H1 (cell line): Measurements from ENCODE around the gene ULBP3. TPM values are rescaled to one million over a fixed set of nuclear protein-coding genes. Genes with fewer than 3 reads are reported as not detected.
"Not testable (repeated sequence)": the region's sequence is repeated elsewhere in the genome, so short reads cannot be mapped to it uniquely, and the experiment has no call there.

Experiments used
- CTCF ChIA-PET: fragments of 300-600 bp; sonication (Branson Sonifier 250); formaldehyde crosslinking; loops from one replicate; lab custom pipeline; 2021; ENCODE audit not compliant: partially characterized antibody; lab: Charles Lee
- POLR2A ChIA-PET: fragments of 300-600 bp; sonication (Branson Sonifier 250); formaldehyde crosslinking; loops from one replicate; lab custom pipeline; 2021; ENCODE audit warnings: inconsistent platforms; ENCODE audit not compliant: partially characterized antibody; lab: Charles Lee
- DNase-seq, 2 experiments: peaks; one replicate each; pipeline versions ENCODE4 v3.0.0 to v3.0.0-alpha.2; 2010 to 2022; ENCODE audit warnings: low spot score in 2 of 2, low read depth in 1 of 2, mixed read lengths in 1 of 2
- FAIRE-seq: peaks from 2 replicates; lab custom pipeline; 2011; peaks lifted over from hg19 to GRCh38; lab: Jason Lieb, UNC
- H2AFZ ChIP-seq: 2 replicates; pipeline ENCODE4 v1.8.1; 2012; ENCODE audit warnings: low read length, inconsistent platforms
- H2AK5ac ChIP-seq: 2 replicates; pipeline ENCODE4 v1.6.1; 2013; ENCODE audit warnings: low read depth, low read length
- H2BK120ac ChIP-seq: replicated peaks from 2 replicates; pipeline ENCODE3; 2013; ENCODE audit warnings: low read depth, low read length, inconsistent platforms
- H2BK12ac ChIP-seq: 2 replicates; pipeline ENCODE4 v1.6.1; 2013; ENCODE audit warnings: low read depth, low read length
- H2BK15ac ChIP-seq: 2 replicates; pipeline ENCODE4 v1.6.1; 2013; ENCODE audit warnings: low read length
- H2BK20ac ChIP-seq: 2 replicates; pipeline ENCODE4 v1.6.1; 2013; ENCODE audit warnings: low read length
- H2BK5ac ChIP-seq: 2 replicates; pipeline ENCODE4 v1.6.1; 2013; ENCODE audit warnings: low read depth, low read length
- H3K14ac ChIP-seq: 2 replicates; pipeline ENCODE4 v1.6.1; 2013; ENCODE audit warnings: inconsistent platforms; ENCODE audit not compliant: insufficient read length
- H3K18ac ChIP-seq: 2 replicates; pipeline ENCODE4 v1.6.1; 2013; ENCODE audit warnings: low read length; ENCODE audit errors: extremely low read depth
- H3K23ac ChIP-seq: 2 replicates; pipeline ENCODE4 v1.6.1; 2013; ENCODE audit warnings: inconsistent platforms; ENCODE audit not compliant: insufficient read length
- H3K23me2 ChIP-seq: 2 replicates; pipeline ENCODE4 v1.6.1; 2013; ENCODE audit warnings: low read depth, low read length
- H3K27ac ChIP-seq: 2 replicates; pipeline ENCODE4 v1.6.1; 2011; ENCODE audit warnings: low read depth, low read length, inconsistent platforms
- H3K27me3 ChIP-seq, 4 experiments: replicated peaks in 1 of 4; 1 replicate in 1 of 4; 2 replicates in 3 of 4; pipeline versions ENCODE4 v1.6.1 to v1.8.1; 2011 to 2013; ENCODE audit warnings: low read length in 3 of 4, mild to moderate bottlenecking in 3 of 4, inconsistent platforms in 2 of 4, mixed read lengths in 2 of 4, moderate library complexity in 1 of 4; ENCODE audit not compliant: control insufficient read depth in 3 of 4, insufficient read depth in 3 of 4; ENCODE audit errors: extremely low read depth in 1 of 4
- H3K36me3 ChIP-seq, 4 experiments: 2 replicates each; pipeline versions ENCODE4 v1.6.1 to v1.8.1; 2011 to 2013; ENCODE audit warnings: mild to moderate bottlenecking in 4 of 4, low read length in 3 of 4, moderate library complexity in 2 of 4, control low read depth in 1 of 4, inconsistent platforms in 1 of 4; ENCODE audit not compliant: insufficient read depth in 4 of 4, control insufficient read depth in 2 of 4
- H3K4ac ChIP-seq: replicated peaks from 2 replicates; pipeline ENCODE3; 2013; ENCODE audit warnings: low read length, low read depth, mixed read lengths, inconsistent platforms; ENCODE audit not compliant: insufficient read length
- H3K4me1 ChIP-seq, 4 experiments: replicated peaks in 1 of 4; 1 replicate in 1 of 4; 2 replicates in 3 of 4; pipeline versions ENCODE4 v1.6.1 to v1.8.1; 2011 to 2013; ENCODE audit warnings: low read length in 3 of 4, inconsistent platforms in 2 of 4, mixed read lengths in 1 of 4; ENCODE audit not compliant: insufficient read depth in 4 of 4, control insufficient read depth in 3 of 4
- H3K4me2 ChIP-seq, 2 experiments: 2 replicates each; pipeline versions ENCODE4 v1.6.1 to v1.8.1; 2011 to 2013; ENCODE audit warnings: low read depth in 2 of 2, low read length in 2 of 2, control low read depth in 1 of 2, inconsistent platforms in 1 of 2, mild to moderate bottlenecking in 1 of 2; ENCODE audit not compliant: insufficient read depth in 1 of 2
- H3K4me3 ChIP-seq, 4 experiments: fragments of 200-600, 300-600 bp in 1 of 4; sonication (generic), shearing (Covaris generic), sonication (Bioruptor Twin) in 1 of 4; 2 replicates each; pipeline versions ENCODE4 v1.5.1 to v1.8.1; 2011 to 2016; ENCODE audit warnings: low read length in 4 of 4, low read depth in 3 of 4, control low read depth in 2 of 4, inconsistent platforms in 2 of 4, mild to moderate bottlenecking in 2 of 4, mixed read lengths in 1 of 4, moderate library complexity in 1 of 4; ENCODE audit not compliant: insufficient read depth in 2 of 4; ENCODE audit errors: extremely low read depth in 1 of 4
- H3K56ac ChIP-seq: replicated peaks from 2 replicates; pipeline ENCODE3; 2013; ENCODE audit warnings: low read depth, mild to moderate bottlenecking, mixed read lengths, low read length, inconsistent platforms; ENCODE audit not compliant: insufficient read length
- H3K79me1 ChIP-seq: 2 replicates; pipeline ENCODE4 v1.6.1; 2013; ENCODE audit warnings: low read depth, low read length, control low read depth
- H3K79me2 ChIP-seq, 2 experiments: 2 replicates each; pipeline versions ENCODE4 v1.6.1 to v1.8.1; 2012 to 2013; ENCODE audit warnings: low read length in 2 of 2, mild to moderate bottlenecking in 2 of 2, inconsistent platforms in 1 of 2; ENCODE audit not compliant: insufficient read depth in 2 of 2, control insufficient read depth in 1 of 2
- H3K9ac ChIP-seq, 4 experiments: replicated peaks in 1 of 4; 1 replicate in 1 of 4; 2 replicates in 3 of 4; pipeline versions ENCODE4 v1.6.1 to v1.8.1; 2011 to 2013; ENCODE audit warnings: low read depth in 3 of 4, low read length in 3 of 4, control low read depth in 2 of 4, mild to moderate bottlenecking in 2 of 4, moderate library complexity in 2 of 4, inconsistent platforms in 1 of 4; ENCODE audit errors: extremely low read depth in 1 of 4
- H3K9me3 ChIP-seq, 2 experiments: 2 replicates each; pipeline versions ENCODE4 v1.6.1 to v1.8.1; 2012 to 2013; ENCODE audit warnings: mild to moderate bottlenecking in 2 of 2, moderate library complexity in 2 of 2, control low read depth in 1 of 2, inconsistent platforms in 1 of 2, low read depth in 1 of 2, low read length in 1 of 2, mixed read lengths in 1 of 2; ENCODE audit not compliant: insufficient read depth in 2 of 2
- H4K20me1 ChIP-seq, 2 experiments: replicated peaks in 1 of 2; 2 replicates each; pipeline versions ENCODE3 to v1.8.1; 2011 to 2013; ENCODE audit warnings: inconsistent platforms in 2 of 2, low read length in 2 of 2, mild to moderate bottlenecking in 1 of 2; ENCODE audit not compliant: insufficient read depth in 2 of 2, control insufficient read depth in 1 of 2
- H4K5ac ChIP-seq: 2 replicates; pipeline ENCODE4 v1.6.1; 2013; ENCODE audit warnings: low read length, low read depth, mixed read lengths, inconsistent platforms; ENCODE audit not compliant: insufficient read length
- H4K8ac ChIP-seq: 2 replicates; pipeline ENCODE4 v1.8.0; 2013; ENCODE audit warnings: mild to moderate bottlenecking, moderate library complexity, low read length, inconsistent platforms; ENCODE audit not compliant: insufficient read depth; ENCODE audit errors: extremely low read depth
- H4K91ac ChIP-seq: replicated peaks from 2 replicates; pipeline ENCODE3; 2013; ENCODE audit warnings: low read length, mixed read lengths, inconsistent platforms; ENCODE audit not compliant: insufficient read length
- EZH2 ChIP-seq: fragments of 200-600 bp; sonication (generic); IDR thresholded peaks from 2 replicates; pipeline ENCODE4 v1.7.1; 2012; ENCODE audit warnings: low read depth, mild to moderate bottlenecking, moderate library complexity, low read length, inconsistent platforms; ENCODE audit not compliant: severe bottlenecking
- SUZ12 ChIP-seq: fragments of 200-600 bp; sonication (generic); IDR thresholded peaks from 2 replicates; pipeline ENCODE4 v1.6.1; 2012; ENCODE audit warnings: mild to moderate bottlenecking, inconsistent platforms, low read length, moderate library complexity, mixed read lengths
- WGBS, 2 experiments: shearing (Covaris generic) in 1 of 2; methylation state at CpG; one replicate each; pipeline versions ENCODE4 v1.1.6 to v1.1.7; 2013 to 2015; ENCODE audit warnings: low lambda C conversion rate in 2 of 2, mixed read lengths in 2 of 2, inconsistent platforms in 1 of 2, low coverage in 1 of 2, missing lambda C conversion rate in 1 of 2; ENCODE audit not compliant: insufficient replicate concordance in 2 of 2, insufficient coverage in 1 of 2, insufficient read length in 1 of 2; ENCODE audit errors: extremely low coverage in 1 of 2, missing lambda C conversion rate in 1 of 2; 5-methylcytosine and 5-hydroxymethylcytosine counted together
- polyA plus RNA-seq, 7 experiments: library from polyadenylated mRNA; depleted of rRNA in 3 of 7; stranded (reverse) in 5 of 7; unstranded in 2 of 7; fragments of >200 nt in 5 of 7; fragments of 200-250 nt in 2 of 7; gene quantifications; 1 replicate in 5 of 7; 2 replicates in 1 of 7; 4 replicates in 1 of 7; pipeline versions ENCODE4 v1.2.1 to v1.2.3, GENCODE V29; 2011 to 2013; ENCODE audit warnings: missing spikeins in 2 of 7, mixed read lengths in 2 of 7
- total RNA-seq: library from RNA; stranded (reverse); fragmentation: NEBNext Ultra II Directional; extraction: Animal tissue kit (Norgen Biotek cat#: 25700); gene quantifications from 2 replicates; pipeline ENCODE4 v1.2.1, GENCODE V29; 2021

ULBP3 gene
- total and polyA plus RNA-seq, 2 of the 8 experiments (the other 6 are each of a cell fraction or from before 2014, with no cell fraction given), result 1.9 to 4.2 TPM

DNA sequence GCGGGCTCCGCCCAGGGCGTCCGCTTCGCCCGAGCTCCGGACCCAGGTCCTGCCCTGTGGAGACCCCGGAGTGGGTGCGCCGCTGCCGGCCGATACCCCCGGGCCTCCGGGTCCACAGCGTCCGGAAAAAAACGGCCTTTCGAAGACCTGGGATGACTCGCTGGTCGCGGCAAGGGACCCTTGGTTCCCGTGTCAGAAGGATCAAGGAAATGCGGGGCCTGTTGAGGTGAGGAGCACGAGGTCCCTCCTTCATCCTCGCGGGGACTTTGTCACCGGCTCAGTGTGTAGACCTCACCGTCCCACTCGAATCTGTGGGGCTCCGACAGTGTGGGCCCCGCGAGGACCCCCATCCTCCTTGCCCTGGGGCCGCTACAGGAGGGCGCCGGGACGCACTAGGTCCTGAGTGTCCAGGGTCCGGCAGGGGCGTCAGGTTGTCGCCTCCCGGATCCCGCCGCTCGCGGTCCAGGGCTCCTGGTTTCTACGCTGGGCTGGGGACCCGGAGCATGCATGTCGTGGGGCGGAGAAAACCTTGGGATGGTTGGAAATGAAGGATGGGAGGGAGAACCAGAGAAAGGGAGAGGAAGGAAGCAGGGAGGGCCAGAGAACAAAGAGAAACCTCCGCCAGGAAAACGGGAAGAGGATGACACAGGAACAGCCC is 54.2 kb downstream of the ULBP3 start:
- no CpG with 5 or more reads among the region's 50 CpGs for WGBS, 2 experiments
- FAIRE-seq, result not testable (repeated sequence)
- peak overlapping the region; percentile 42 to 53; a peak in 3 of 4 replicates for H3K4me2 ChIP-seq

More for the DNA sequence above, 54.2 kb downstream of the ULBP3 start:
- DNase-seq, result peak in 1 of 2 experiments; percentile 60
- H3K27me3 ChIP-seq, result peaks cover 39 to 75% (median 54%) of the 10 kb centered on the region in 4 experiments
- H2AK5ac ChIP-seq, POLR2A ChIA-PET, H3K9me3 ChIP-seq, H3K79me1 ChIP-seq, H2BK5ac ChIP-seq, H4K5ac ChIP-seq, H2BK12ac ChIP-seq, H2AFZ ChIP-seq, H2BK15ac ChIP-seq, H3K27ac ChIP-seq, H3K9ac ChIP-seq, H3K23me2 ChIP-seq, H3K4ac ChIP-seq, H3K4me1 ChIP-seq, H4K20me1 ChIP-seq, H3K4me3 ChIP-seq, H3K36me3 ChIP-seq, H4K91ac ChIP-seq, H3K56ac ChIP-seq, H2BK20ac ChIP-seq, H4K8ac ChIP-seq, H3K18ac ChIP-seq, CTCF ChIA-PET, H2BK120ac ChIP-seq, H3K14ac ChIP-seq, H3K79me2 ChIP-seq, H3K23ac ChIP-seq: not testable (repeated sequence)
- peak; percentile 79 for TF ChIP-seq SUZ12
- peak; percentile 76 for TF ChIP-seq EZH2
